Endothelial cell (in vitro differentiated cells): ENCODE measurements around the gene MAN2A2. TPM values are rescaled to one million over a fixed set of nuclear protein-coding genes. Genes with fewer than 3 reads are reported as not detected.

Source experiments
- DNase-seq: peaks from one replicate; pipeline ENCODE4 v3.0.0; 2021; ENCODE audit warnings: low spot score
- H3K27ac Mint-ChIP-seq: one replicate; pipeline ENCODE4 v1.8.0; 2021; ENCODE audit warnings: mixed read lengths, inconsistent platforms; ENCODE audit not compliant: unreplicated experiment
- H3K27me3 Mint-ChIP-seq: one replicate; pipeline ENCODE4 v1.8.0; 2021; ENCODE audit warnings: mild to moderate bottlenecking, moderate library complexity, mixed read lengths, inconsistent platforms; ENCODE audit not compliant: unreplicated experiment
- H3K36me3 Mint-ChIP-seq: one replicate; pipeline ENCODE4 v1.8.0; 2021; ENCODE audit warnings: mild to moderate bottlenecking, low read depth, mixed read lengths, inconsistent platforms; ENCODE audit not compliant: unreplicated experiment
- H3K4me1 Mint-ChIP-seq: one replicate; pipeline ENCODE4 v1.8.0; 2021; ENCODE audit warnings: mild to moderate bottlenecking, mixed read lengths, inconsistent platforms; ENCODE audit not compliant: unreplicated experiment
- H3K4me3 Mint-ChIP-seq: one replicate; pipeline ENCODE4 v1.8.0; 2021; ENCODE audit warnings: mild to moderate bottlenecking, mixed read lengths, inconsistent platforms; ENCODE audit not compliant: unreplicated experiment
- H3K9me3 Mint-ChIP-seq: one replicate; pipeline ENCODE4 v1.8.0; 2021; ENCODE audit warnings: mixed read lengths, inconsistent platforms; ENCODE audit not compliant: unreplicated experiment
- total RNA-seq: library from RNA; stranded (reverse); fragmentation: NEBNext Ultra II Directional; extraction: Animal tissue kit (Norgen Biotek cat#: 25700); gene quantifications from one replicate; pipeline ENCODE4 v1.2.1, GENCODE V29; 2021; ENCODE audit not compliant: unreplicated experiment
- TF ChIP-seq, protein P1 (sequence below): fragments of 200-600 bp; sonication (generic); IDR thresholded peaks from one replicate; pipeline ENCODE4 v1.5.0; 2021; ENCODE audit warnings: antibody characterized with exemption; ENCODE audit not compliant: unreplicated experiment

The MAN2A2 gene
- total RNA-seq, 1 donor from 2014 or later = 72.2 TPM

DNA sequence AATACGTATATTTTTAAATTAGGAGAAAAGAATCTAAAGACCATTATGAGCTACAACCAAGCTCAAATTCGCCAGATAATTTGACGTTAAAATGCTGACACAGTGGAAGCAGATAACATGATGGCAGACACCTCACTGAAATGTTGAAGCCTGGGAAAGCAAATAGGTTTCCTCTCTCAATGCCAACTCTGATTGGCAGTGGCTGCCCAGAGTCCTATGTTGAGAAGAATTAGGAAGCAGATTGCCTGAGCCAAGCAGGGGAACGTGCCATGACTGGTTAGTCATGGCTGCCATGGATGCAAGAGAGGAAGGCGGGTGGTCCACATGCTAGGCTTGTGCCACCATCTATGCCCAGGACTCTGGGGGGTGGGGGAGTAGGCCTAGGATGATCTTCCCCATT lies 35.2 kb downstream of the MAN2A2 start:
- Mint-ChIP-seq H3K9me3 (no peaks in the 10 kb centered on the region), H3K36me3 (peaks cover 20% of the 10 kb centered on the region), H3K4me3 (peak overlapping the region; percentile 19), H3K27ac (no peak overlapping the region), H3K4me1 (peaks cover 16% of the 10 kb centered on the region), H3K27me3 (no peaks in the 10 kb centered on the region)
- TF ChIP-seq, protein P1, sequence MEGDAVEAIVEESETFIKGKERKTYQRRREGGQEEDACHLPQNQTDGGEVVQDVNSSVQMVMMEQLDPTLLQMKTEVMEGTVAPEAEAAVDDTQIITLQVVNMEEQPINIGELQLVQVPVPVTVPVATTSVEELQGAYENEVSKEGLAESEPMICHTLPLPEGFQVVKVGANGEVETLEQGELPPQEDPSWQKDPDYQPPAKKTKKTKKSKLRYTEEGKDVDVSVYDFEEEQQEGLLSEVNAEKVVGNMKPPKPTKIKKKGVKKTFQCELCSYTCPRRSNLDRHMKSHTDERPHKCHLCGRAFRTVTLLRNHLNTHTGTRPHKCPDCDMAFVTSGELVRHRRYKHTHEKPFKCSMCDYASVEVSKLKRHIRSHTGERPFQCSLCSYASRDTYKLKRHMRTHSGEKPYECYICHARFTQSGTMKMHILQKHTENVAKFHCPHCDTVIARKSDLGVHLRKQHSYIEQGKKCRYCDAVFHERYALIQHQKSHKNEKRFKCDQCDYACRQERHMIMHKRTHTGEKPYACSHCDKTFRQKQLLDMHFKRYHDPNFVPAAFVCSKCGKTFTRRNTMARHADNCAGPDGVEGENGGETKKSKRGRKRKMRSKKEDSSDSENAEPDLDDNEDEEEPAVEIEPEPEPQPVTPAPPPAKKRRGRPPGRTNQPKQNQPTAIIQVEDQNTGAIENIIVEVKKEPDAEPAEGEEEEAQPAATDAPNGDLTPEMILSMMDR = no peak
- no peak for DNase-seq

DNA sequence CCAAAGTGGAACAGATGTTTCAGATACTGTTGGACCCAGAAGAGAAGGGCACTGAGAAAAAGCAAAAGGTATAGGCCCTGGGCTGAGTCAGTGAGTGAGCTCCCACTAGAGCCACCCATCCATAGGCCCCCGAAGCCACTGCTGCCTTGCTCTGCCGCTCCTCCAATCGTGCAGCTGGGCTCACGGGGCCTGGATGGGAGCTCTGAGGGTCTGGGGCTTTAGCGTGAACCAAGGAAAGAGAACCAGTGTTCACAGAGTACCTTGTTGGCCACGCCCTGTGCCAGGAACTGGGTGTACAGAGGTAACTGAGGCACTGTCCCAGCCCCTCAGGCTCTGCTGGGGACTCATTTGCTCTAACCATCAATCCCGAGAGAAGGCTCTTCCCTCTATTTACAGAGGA lies 36.7 kb downstream of the MAN2A2 start:
- peaks cover 10% of the 10 kb centered on the region for H3K4me1 Mint-ChIP-seq
- no peak for DNase-seq
- no peak overlapping the region for H3K4me3 Mint-ChIP-seq
- no peaks in the 10 kb centered on the region for H3K27me3 Mint-ChIP-seq
- TF ChIP-seq, protein P1 = no peak
- H3K27ac Mint-ChIP-seq = no peak overlapping the region
- peaks cover 25% of the 10 kb centered on the region for H3K36me3 Mint-ChIP-seq
- H3K9me3 Mint-ChIP-seq = no peaks in the 10 kb centered on the region

DNA sequence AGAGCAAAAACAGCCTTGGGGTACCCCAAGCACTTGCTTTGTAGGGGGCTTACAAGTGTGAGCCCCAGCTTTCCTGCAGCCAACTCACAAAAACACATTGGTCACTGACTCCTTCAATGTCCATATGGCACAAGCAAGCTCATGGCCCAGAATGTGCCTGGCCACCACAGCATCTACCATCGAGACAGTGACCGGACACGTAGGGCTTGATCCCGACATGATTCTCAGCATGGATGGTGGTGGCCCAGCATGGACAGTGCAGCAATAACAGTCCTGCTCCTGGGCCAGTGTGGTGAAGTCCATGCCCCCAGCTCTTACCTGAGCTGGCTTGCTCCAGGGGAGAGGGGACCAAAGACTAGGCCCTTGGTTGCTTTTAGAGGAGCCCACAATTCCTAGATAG lies 37.9 kb downstream of the MAN2A2 start:
- no peak for DNase-seq
- TF ChIP-seq, protein P1 = no peak
- no peaks in the 10 kb centered on the region for H3K27me3 Mint-ChIP-seq
- H3K4me1 Mint-ChIP-seq = peaks cover 8% of the 10 kb centered on the region
- peaks cover 29% of the 10 kb centered on the region for H3K36me3 Mint-ChIP-seq
- H3K4me3 Mint-ChIP-seq = peak overlapping the region; percentile 13
- H3K9me3 Mint-ChIP-seq = no peaks in the 10 kb centered on the region
- peak overlapping the region; percentile 17 for H3K27ac Mint-ChIP-seq

DNA sequence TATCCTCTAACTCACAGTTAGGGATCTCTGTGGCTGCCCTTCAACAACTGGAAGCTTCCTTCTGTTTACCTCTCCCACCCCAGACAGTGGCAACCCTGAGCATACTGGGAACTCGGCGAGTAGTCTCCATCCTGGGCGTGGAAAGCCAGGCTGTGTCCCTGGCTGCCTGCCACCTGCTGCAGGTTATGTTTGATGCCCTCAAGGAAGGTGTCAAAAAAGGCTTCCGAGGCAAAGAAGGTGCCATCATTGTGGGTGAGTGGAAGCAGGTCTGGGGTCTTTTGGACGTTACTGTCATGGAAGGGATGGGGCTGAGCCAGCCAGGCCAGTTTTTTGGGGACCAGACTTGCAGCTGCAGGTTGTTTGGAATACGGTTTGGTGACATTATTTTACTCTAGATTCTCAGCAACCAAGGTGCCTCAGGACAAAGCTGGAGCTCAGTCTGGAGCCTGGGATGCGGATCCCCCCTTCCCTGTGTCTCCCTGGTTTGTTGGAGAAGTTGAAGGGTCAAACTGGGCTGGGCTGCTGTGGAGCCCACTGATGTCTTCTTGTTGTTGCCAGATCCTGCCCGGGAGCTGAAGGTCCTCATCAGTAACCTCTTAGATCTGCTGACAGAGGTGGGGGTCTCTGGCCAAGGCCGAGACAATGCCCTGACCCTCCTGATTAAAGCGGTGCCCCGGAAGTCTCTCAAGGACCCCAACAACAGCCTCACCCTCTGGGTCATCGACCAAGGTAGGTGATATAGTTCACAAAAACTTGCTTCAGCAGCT lies 39.4 kb downstream of the MAN2A2 start:
- no peak for DNase-seq
- Mint-ChIP-seq H3K9me3 (no peaks in the 10 kb centered on the region), H3K27ac (no peak overlapping the region), H3K27me3 (no peaks in the 10 kb centered on the region), H3K4me1 (no peaks in the 10 kb centered on the region), H3K36me3 (peaks cover 24% of the 10 kb centered on the region), H3K4me3 (no peak overlapping the region)
- TF ChIP-seq, protein P1 = no peak

DNA sequence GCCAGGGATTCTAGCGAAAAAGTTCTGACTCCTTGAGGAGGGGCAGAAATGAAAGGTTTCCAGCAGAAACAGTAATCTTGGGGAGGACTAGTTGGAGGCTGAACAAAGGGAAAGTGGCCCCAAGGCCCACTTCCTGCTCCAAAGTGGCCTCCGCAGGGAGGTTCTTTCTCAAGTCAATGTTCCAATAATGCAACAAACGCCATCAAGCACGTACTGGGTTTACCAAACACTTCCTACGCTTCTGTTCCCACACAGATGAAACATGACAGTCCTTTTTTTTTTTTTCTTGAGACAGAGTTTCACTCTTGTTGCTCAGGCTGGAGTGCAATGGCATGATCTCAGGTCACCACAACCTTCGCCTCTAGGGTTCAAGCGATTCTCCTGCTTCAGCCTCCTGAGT lies 42.0 kb downstream of the MAN2A2 start:
- TF ChIP-seq, protein P1 = no peak
- Mint-ChIP-seq H3K4me1 (no peaks in the 10 kb centered on the region), H3K4me3 (no peak overlapping the region), H3K36me3 (peaks cover 36% of the 10 kb centered on the region), H3K9me3 (no peaks in the 10 kb centered on the region), H3K27me3 (no peaks in the 10 kb centered on the region), H3K27ac (no peak overlapping the region)
- no peak for DNase-seq
